Astrocyte of the cerebellum (primary cell): ENCODE measurements around the gene TBCA.

Experiments
- DNase-seq: peaks from one replicate; pipeline ENCODE4 v3.0.0-alpha.2; 2011; ENCODE audit warnings: low read depth
- H3K4me3 ChIP-seq: 2 replicates; pipeline ENCODE4 v1.5.1; 2011; ENCODE audit warnings: mild to moderate bottlenecking, low read depth, low read length, moderate library complexity
- CTCF ChIP-seq: IDR thresholded peaks from 2 replicates; pipeline ENCODE4 v1.5.1; 2012; ENCODE audit warnings: low read length, low read depth, moderate library complexity, mild to moderate bottlenecking; ENCODE audit errors: missing control alignments
- in situ Hi-C: cut with HindIII; loops from 2 replicates; pipeline ENCODE4 v1.10.0; 2017; ENCODE audit warnings: low sequenced_read_pairs

The TBCA gene

DNA sequence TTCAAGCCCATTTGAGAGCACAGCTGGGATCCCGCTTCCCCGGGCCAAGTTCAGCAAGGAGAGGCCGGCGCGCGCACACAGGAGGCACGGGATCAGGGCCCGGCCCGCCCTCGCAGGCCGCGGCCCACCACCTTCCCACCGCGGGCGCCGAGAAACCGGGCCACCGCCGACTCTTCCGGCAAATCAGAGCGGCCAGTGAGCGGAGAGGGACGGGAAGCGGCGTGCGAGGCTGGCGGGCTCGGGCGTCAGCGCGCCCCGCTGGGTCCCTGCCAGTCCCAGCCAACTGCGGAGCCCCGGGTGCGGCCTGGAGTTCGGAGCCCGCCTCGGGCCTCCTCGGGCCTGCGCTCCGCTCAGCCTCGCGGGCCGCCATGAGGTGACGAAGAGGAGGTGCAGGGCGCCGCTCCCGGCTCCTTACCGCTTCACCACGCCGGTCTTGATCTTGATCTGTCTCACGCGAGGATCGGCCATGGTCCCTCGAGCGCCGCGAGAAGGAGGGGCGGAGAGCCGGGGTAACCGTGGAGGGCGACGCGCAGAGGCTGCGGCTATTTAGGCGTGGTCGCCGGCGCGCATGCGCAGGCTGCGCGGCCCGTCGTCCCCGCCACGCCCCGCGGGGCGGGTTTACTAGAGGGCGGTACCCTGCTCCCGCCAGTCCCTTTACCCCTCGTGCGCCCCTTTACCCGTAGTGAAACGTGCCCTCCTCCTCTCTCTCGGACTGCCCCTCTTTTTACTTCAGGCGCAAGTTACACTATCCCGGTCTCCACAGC lies at the start of gene TBCA:
Gene TBCA, minus strand, starts transcription at position 550 of the 764 bp plus-strand sequence. Its CDS starts 82 bp downstream, at position 468.
- in situ Hi-C loops: no loop called here
- TF ChIP-seq CTCF: peak; percentile 18
- peak; percentile 70 for DNase-seq
- peak within 1 kb of the TSS; percentile 46 for H3K4me3 ChIP-seq

GRCh38 chr5:77824981-77825380 lies 48.8 kb upstream of the TBCA start:
- DNase-seq: no peak
- in situ Hi-C loops: no loop called here
- no peak overlapping the region for H3K4me3 ChIP-seq
- TF ChIP-seq CTCF: no peak

DNA sequence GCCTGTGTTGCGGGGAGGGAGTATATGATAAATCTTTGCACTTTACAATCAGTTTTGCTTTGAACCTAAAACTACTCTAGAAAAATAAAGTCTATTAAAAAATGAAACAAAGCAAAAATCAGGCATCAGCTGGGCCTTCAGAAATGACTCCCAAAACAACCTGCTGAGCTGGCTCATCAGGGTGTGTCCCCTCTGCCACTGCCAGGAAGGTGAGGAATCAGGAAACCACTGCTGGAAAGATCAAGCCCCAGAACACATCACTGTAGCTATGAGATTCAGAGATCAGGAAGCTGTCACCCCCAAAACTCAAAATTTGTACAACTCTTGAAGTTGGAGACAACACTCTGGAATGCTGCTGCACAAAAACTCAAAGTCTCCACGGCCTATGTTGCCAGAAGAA lies 40.5 kb upstream of the TBCA start:
- in situ Hi-C loops: no loop called here
- no peak for TF ChIP-seq CTCF
- H3K4me3 ChIP-seq: no peak overlapping the region
- no peak for DNase-seq

GRCh38 chr5:77812926-77813589 lies 36.9 kb upstream of the TBCA start:
- no peak for TF ChIP-seq CTCF
- in situ Hi-C loops: no loop called here
- H3K4me3 ChIP-seq: no peak overlapping the region
- no peak for DNase-seq

DNA sequence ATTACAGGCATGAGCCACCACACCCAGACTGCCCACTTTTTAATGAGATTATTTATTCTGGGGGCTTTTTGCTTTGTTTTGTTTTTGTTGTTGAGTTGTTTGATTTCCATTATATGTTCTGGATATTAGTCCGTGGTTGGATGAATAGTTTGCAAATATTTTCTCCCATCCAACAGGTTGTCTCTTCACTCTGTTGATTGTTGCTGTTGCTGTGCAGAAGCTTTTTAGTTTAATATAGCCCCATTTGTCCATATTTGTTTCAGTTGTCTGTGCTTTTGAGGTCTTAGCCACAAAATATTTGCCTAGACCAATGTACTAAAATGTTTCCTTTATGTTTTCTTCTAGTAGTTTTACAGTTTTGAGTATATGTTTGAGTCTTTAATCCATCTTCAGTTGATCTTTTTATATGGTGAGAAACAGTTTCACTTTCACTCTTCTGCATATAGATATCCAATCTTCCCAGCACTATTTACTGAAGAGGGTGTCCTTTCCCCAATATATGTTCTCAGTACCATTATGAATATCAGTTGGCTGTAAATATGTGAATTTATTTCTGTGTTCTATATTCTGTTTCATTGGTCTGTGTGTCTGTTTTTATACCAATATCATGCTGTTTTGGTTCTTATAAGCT lies 30.2 kb upstream of the TBCA start:
- no peak overlapping the region for H3K4me3 ChIP-seq
- TF ChIP-seq CTCF: no peak
- in situ Hi-C loops: no loop called here
- DNase-seq: no peak

DNA sequence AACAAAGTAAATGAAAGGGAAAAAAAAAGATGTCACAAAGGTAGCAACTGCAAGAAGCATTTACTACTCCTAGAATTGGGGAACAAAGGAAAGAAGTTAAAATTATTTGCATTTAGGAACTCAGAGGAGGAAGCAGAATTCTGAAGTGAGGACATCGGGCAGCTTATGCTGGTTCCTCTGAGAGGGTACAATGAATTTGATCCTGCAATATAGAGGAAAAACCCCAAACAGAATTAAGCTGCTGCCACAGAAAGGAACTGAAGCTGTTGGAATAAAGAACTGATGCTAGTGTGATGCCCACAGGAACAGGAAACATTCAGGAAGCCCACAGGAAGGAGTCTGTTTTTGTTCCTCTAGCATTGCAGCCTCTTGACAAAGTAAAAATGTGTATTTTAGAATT lies 22.3 kb upstream of the TBCA start:
- no peak for DNase-seq
- no peak overlapping the region for H3K4me3 ChIP-seq
- no peak for TF ChIP-seq CTCF
- in situ Hi-C loops: no loop called here
